ENCODE measurements around the gene SLC6A13.
"Not testable (repeated sequence)": the region's sequence is repeated elsewhere in the genome, so short reads cannot be mapped to it uniquely, and the experiment has no call there.

Gene SLC6A13

GRCh38 chr12:232731-233614, 29.7 kb downstream of the SLC6A13 start:
- peak; percentile 93 for DNase-seq

GRCh38 chr12:230925-231671, 31.5 kb downstream of the SLC6A13 start:
- DNase-seq, result no peak

GRCh38 chr12:229441-230191, 33.0 kb downstream of the SLC6A13 start:
- DNase-seq, result no peak

- no peak for DNase-seq
Observed at GRCh38 chr12:228846-229200, 33.8 kb downstream of the SLC6A13 start.

- no peak for DNase-seq
Observed at GRCh38 chr12:227923-228845, 34.5 kb downstream of the SLC6A13 start.

- no peak for DNase-seq
Observed at GRCh38 chr12:227286-227915, 35.2 kb downstream of the SLC6A13 start.

- DNase-seq, result no peak
Observed at GRCh38 chr12:226401-226800, 36.2 kb downstream of the SLC6A13 start.

- DNase-seq, result no peak
Observed at GRCh38 chr12:225012-225411, 37.6 kb downstream of the SLC6A13 start.

GRCh38 chr12:224330-224729, 38.3 kb downstream of the SLC6A13 start:
- DNase-seq, result no peak

GRCh38 chr12:223841-224240, 38.8 kb downstream of the SLC6A13 start:
- no peak for DNase-seq

GRCh38 chr12:221736-222135, 40.9 kb downstream of the SLC6A13 start:
- no peak for DNase-seq

GRCh38 chr12:220946-221550, 41.6 kb downstream of the SLC6A13 start:
- no peak for DNase-seq

GRCh38 chr12:220491-220890, 42.1 kb downstream of the SLC6A13 start:
- DNase-seq, result no peak

GRCh38 chr12:219891-220352, 42.7 kb downstream of the SLC6A13 start:
- DNase-seq, result peak; percentile 88

- no peak for DNase-seq
Observed at GRCh38 chr12:218728-219590, 43.7 kb downstream of the SLC6A13 start.

- no peak for DNase-seq
Observed at GRCh38 chr12:218221-218620, 44.4 kb downstream of the SLC6A13 start.

- not testable (repeated sequence) for DNase-seq
Observed at GRCh38 chr12:217029-217428, 45.6 kb downstream of the SLC6A13 start.

GRCh38 chr12:215116-215515, 47.5 kb downstream of the SLC6A13 start:
- DNase-seq, result no peak

GRCh38 chr12:214003-214741, 48.5 kb downstream of the SLC6A13 start, which contains the start of gene SLC6A12:
SLC6A12 (minus strand) TSS chr12:214157; CDS start chr12:209986, 4,171 bp downstream.
- DNase-seq, result peak; percentile 29
